ENCODE measurements around the gene AQR.

- TF ChIP-seq, protein P1, sequence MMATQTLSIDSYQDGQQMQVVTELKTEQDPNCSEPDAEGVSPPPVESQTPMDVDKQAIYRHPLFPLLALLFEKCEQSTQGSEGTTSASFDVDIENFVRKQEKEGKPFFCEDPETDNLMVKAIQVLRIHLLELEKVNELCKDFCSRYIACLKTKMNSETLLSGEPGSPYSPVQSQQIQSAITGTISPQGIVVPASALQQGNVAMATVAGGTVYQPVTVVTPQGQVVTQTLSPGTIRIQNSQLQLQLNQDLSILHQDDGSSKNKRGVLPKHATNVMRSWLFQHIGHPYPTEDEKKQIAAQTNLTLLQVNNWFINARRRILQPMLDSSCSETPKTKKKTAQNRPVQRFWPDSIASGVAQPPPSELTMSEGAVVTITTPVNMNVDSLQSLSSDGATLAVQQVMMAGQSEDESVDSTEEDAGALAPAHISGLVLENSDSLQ (IDR thresholded peaks at IDR 0.05) = no peak
- TF ChIP-seq SUZ12 (IDR thresholded peaks at IDR 0.05) = no peak
- TF ChIP-seq FOXA1 (IDR thresholded peaks at IDR 0.05) = no peak
- no peak for TF ChIP-seq FOXM1 (IDR thresholded peaks at IDR 0.05; ENCODE audit: borderline replicate concordance)
- no peak for TF ChIP-seq TARDBP (IDR thresholded peaks at IDR 0.05)
- TF ChIP-seq ELF4 (IDR thresholded peaks at IDR 0.05) = no peak
- no peak for TF ChIP-seq ZNF384 (IDR thresholded peaks at IDR 0.05)
- TF ChIP-seq BHLHE40 (IDR thresholded peaks at IDR 0.05; ENCODE audit: borderline replicate concordance) = no peak
- no peak for TF ChIP-seq ARNT (IDR thresholded peaks at IDR 0.05)
- no peak for TF ChIP-seq FOXK2 (IDR thresholded peaks at IDR 0.05)
- no peak for TF ChIP-seq SP1 (IDR thresholded peaks at IDR 0.05)
- TF ChIP-seq LEF1 (IDR thresholded peaks at IDR 0.05; ENCODE audit: borderline replicate concordance) = no peak
Measured at GRCh38 chr15:34994925-34995324, 25.4 kb upstream of the AQR start.
